DOHH2 (cell line): ENCODE results near the gene THBS1.

Experiments used
- EZH2phosphoT487 ChIP-seq: fragments of 200-600 bp; sonication (generic); IDR thresholded peaks from 2 replicates; pipeline ENCODE4 v1.6.1; 2017; ENCODE audit warnings: borderline replicate concordance, mild to moderate bottlenecking, antibody characterized with exemption, low read length, moderate library complexity, mixed read lengths
- TF ChIP-seq, protein P1 (sequence below): fragments of 200-600 bp; sonication (generic); IDR thresholded peaks from one replicate; pipeline ENCODE4 v1.5.1; 2014; ENCODE audit warnings: antibody characterized with exemption, mild to moderate bottlenecking, low read depth, low read length; ENCODE audit not compliant: poor library complexity, severe bottlenecking

- TF ChIP-seq, protein P1, sequence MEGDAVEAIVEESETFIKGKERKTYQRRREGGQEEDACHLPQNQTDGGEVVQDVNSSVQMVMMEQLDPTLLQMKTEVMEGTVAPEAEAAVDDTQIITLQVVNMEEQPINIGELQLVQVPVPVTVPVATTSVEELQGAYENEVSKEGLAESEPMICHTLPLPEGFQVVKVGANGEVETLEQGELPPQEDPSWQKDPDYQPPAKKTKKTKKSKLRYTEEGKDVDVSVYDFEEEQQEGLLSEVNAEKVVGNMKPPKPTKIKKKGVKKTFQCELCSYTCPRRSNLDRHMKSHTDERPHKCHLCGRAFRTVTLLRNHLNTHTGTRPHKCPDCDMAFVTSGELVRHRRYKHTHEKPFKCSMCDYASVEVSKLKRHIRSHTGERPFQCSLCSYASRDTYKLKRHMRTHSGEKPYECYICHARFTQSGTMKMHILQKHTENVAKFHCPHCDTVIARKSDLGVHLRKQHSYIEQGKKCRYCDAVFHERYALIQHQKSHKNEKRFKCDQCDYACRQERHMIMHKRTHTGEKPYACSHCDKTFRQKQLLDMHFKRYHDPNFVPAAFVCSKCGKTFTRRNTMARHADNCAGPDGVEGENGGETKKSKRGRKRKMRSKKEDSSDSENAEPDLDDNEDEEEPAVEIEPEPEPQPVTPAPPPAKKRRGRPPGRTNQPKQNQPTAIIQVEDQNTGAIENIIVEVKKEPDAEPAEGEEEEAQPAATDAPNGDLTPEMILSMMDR = no peak
- no peak for TF ChIP-seq EZH2phosphoT487
Measured at GRCh38 chr15:39613861-39614260, 33.0 kb downstream of the THBS1 start.
